B cell (primary cell): Measurements from ENCODE around the gene RAD17.

Experiments
- EZH2 ChIP-seq: IDR thresholded peaks from 2 replicates; pipeline ENCODE4 v1.6.1; 2012; ENCODE audit warnings: borderline replicate concordance, low read depth, mild to moderate bottlenecking, moderate library complexity, low read length; ENCODE audit not compliant: insufficient read depth, poor library complexity, severe bottlenecking
- TF ChIP-seq, protein P1 (sequence below): fragments of 200-600 bp; IDR thresholded peaks from one replicate; pipeline ENCODE4 v1.8.0; 2022; ENCODE audit warnings: antibody characterized with exemption, mild to moderate bottlenecking

DNA sequence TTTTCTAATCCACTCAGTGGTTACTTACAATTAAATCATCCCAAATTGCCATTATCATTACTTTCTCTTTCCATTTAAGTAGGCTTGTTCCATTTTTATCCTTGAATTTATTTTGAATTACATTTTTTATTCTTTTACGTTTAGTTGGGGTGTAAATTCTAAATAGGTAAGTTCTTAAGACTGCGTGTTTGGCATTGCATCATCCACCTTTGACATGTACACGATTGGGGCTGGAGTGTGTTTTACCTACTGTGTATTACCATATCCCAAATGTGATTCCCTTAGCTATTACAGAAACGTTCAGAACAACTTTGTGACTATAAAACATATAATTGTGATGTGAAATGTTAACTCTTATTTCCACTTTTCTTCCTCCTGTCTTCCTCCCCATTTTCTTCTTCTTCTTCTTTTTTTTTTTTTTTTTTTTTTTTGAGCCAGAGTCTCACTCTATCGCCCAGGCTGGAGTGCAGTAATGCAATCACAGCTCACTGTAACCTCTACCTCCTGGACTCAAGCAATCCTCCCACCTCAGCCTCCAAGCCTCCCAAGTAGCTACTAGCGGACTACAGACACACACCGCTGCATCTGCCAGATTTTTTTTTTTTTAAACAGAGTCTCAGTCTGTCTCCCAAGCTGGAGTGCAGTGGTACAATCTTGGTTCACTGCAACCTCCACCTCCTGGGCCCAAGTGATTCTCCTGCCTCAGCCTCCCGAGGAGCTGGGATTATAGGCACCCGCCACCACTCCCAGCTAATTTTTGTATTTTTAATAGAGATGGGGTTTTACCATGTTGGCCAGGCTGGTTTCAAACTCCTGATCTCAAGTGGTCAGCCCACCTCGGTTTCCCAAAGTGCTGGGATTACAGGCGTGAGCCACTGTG, 62.0 kb downstream of the RAD17 start:
- TF ChIP-seq, protein P1, sequence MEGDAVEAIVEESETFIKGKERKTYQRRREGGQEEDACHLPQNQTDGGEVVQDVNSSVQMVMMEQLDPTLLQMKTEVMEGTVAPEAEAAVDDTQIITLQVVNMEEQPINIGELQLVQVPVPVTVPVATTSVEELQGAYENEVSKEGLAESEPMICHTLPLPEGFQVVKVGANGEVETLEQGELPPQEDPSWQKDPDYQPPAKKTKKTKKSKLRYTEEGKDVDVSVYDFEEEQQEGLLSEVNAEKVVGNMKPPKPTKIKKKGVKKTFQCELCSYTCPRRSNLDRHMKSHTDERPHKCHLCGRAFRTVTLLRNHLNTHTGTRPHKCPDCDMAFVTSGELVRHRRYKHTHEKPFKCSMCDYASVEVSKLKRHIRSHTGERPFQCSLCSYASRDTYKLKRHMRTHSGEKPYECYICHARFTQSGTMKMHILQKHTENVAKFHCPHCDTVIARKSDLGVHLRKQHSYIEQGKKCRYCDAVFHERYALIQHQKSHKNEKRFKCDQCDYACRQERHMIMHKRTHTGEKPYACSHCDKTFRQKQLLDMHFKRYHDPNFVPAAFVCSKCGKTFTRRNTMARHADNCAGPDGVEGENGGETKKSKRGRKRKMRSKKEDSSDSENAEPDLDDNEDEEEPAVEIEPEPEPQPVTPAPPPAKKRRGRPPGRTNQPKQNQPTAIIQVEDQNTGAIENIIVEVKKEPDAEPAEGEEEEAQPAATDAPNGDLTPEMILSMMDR = no peak
- TF ChIP-seq EZH2 = no peak
